Fibroblast of villous mesenchyme (primary cell): Measurements from ENCODE around the gene RBP3. TPM values are rescaled to one million over a fixed set of nuclear protein-coding genes. Genes with fewer than 3 reads are reported as not detected.

Experiments used
- DNase-seq: peaks from one replicate; pipeline ENCODE4 v3.0.0-alpha.2; 2010; ENCODE audit warnings: low read depth
- H3K4me3 ChIP-seq: 2 replicates; pipeline ENCODE4 v1.5.1; 2011; ENCODE audit warnings: low read depth, mild to moderate bottlenecking, low read length
- CTCF ChIP-seq: IDR thresholded peaks from 2 replicates; pipeline ENCODE4 v1.5.1; 2012; ENCODE audit warnings: low read depth, mild to moderate bottlenecking, low read length; ENCODE audit not compliant: insufficient read depth
- total RNA-seq: library from RNA; depleted of rRNA; stranded (reverse); fragments of >200 nt; gene quantifications from 2 replicates; pipeline ENCODE4 v1.2.3, GENCODE V29; 2012

RBP3 gene
- total RNA-seq, 1 donor, result not detected

DNA sequence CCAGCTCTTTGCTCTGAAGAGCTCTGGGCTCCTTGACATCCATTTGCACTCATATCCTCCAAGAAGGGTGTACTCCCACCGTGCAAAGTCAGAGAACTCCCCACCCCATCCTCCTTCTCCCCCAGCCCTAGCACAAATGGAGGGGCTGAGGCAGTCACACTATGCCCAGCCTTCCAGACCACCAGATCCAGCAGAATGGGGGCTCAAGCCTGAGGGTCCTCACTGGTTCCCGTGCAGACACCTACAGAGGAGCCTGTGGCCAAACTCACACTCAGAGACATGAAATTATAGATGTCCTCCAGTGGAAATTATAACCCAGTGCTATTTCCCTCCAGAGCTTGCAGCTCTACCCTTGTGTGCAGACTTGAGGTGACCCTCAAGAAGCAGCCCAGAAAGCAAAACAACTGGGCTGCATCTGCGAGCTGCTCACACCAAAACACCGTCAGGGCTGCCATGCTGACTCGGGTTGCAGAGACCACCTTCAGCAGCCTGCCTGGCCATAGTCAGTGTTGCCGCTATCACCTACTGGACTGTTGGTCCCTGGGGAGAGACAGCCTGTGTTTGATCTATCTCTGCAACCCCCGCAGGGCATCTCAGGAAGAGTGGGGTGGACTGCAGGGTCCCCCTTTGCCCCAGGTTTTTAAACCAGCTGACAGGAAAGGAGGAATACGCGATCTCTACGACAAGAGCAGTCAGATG is 28.5 kb downstream of the RBP3 start:
- H3K4me3 ChIP-seq, result no peak overlapping the region
- DNase-seq, result no peak
- TF ChIP-seq CTCF, result no peak

DNA sequence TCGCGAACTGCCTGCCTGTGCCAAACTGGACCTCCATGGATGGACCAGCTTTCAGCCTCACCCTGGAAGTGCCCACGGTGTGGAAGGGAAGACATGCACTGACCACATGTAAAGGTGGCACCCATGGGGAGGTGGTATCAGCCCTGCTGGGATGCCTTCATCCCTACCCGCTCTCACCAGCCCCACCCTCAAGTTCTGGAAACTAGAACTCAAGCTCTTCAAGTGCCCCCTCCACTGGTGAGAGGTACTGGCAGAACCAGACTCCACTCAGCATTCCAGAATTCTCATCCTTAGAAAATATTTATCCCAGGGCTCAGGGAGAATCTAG is 30.0 kb downstream of the RBP3 start:
- DNase-seq, result no peak
- no peak for TF ChIP-seq CTCF

GRCh38 chr10:47378606-47379444 is 30.7 kb downstream of the RBP3 start:
- DNase-seq, result no peak
- H3K4me3 ChIP-seq, result no peak overlapping the region
- TF ChIP-seq CTCF, result no peak

More for the DNA sequence above, 30.0 kb downstream of the RBP3 start:
- H3K4me3 ChIP-seq, result no peak overlapping the region

- no peak for TF ChIP-seq CTCF
- no peak overlapping the region for H3K4me3 ChIP-seq
- no peak for DNase-seq
These were observed 31.3 kb downstream of the RBP3 start for GRCh38 chr10:47379445-47379785.

DNA sequence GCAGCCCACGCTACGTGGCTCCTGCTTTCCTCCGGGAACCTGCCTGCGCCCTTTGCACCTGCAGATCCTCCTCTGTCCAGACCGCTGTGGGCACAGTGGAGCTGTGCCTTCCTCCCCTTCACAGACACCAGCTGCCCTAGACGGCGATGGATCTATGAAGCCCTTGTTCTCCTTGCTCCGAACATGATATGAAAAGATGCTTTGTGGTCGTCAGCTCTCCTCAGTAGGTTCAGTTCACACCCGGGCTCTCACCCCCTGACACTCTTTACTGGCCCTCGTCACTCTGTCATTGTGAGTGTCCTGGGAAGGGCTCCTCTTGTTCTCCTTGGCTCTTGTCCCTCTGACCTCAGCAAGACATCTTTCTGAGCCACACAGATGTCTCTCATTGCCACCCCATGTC is 31.7 kb downstream of the RBP3 start:
- no peak for DNase-seq
- TF ChIP-seq CTCF, result no peak
- no peak overlapping the region for H3K4me3 ChIP-seq

DNA sequence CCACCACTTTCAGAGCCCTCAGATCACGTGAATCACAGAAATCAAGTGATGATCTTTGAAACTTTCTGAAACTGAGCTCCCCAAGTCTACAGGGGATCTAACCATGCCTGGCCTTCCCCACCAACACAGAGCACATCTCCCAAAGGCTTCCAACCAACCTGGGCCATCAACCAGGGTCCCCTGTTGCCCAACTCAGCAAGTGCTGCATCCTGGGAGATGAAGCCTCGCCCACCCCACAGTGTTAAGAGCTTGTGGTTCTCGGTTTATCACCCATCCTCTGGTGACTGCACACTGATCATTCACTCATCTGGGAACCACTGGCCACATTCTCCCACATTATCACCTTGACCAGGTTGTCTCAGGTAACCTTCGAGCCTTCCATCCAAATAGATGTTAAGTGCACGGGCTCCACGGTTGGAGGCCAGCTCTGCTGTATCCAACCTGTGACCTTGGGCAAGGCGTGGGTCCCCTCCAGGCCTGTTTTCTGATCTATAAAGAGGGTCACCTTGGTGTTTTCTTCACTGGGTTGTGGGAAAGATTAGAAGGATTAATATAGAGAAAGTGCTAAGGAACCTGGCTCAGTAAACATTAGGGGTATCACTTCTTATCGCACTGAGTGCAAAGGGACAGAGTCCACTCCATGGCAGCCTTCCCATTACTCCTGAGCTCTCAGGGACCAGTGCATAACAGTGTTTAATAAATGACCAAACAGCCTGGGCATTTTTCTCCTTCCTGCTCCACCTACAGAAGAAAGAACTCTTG is 32.4 kb downstream of the RBP3 start:
- no peak for TF ChIP-seq CTCF
- no peak overlapping the region for H3K4me3 ChIP-seq
- no peak for DNase-seq
